22Rv1 (cell line): ENCODE measurements around the gene ZNF672.

Experiments
- ZFX ChIP-seq: fragments of 450-650 bp; IDR thresholded peaks from 2 replicates; pipeline ENCODE4 v1.6.1; 2017; ENCODE audit warnings: antibody characterized with exemption, borderline replicate concordance
- TF ChIP-seq, protein P1 (sequence below): fragments of 450-650 bp; IDR thresholded peaks from 2 replicates; pipeline ENCODE4 v1.5.1; 2017; ENCODE audit warnings: mild to moderate bottlenecking

DNA sequence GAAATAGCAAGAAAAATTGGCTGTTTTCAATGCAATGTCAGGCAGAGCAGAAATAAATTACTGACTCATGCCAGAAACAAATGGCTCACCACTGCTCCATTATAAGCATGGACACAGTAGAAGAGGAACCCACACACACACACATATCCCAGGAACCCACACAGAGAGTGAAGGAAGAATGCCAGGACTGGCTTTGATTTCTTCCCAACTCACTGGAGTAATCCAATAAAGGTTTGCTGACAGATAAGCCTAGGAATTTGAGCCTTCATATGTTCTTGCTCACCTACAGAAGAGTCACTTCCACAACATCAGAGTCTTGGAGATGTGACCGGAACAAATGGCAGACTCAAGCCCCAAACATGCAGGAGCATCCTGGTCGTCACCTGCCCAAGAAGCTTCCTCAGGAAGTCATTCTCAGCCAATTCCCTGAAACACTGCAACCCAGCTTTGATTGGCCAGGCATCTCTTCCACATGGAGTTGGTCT, 14.5 kb upstream of the ZNF672 start:
- TF ChIP-seq, protein P1, sequence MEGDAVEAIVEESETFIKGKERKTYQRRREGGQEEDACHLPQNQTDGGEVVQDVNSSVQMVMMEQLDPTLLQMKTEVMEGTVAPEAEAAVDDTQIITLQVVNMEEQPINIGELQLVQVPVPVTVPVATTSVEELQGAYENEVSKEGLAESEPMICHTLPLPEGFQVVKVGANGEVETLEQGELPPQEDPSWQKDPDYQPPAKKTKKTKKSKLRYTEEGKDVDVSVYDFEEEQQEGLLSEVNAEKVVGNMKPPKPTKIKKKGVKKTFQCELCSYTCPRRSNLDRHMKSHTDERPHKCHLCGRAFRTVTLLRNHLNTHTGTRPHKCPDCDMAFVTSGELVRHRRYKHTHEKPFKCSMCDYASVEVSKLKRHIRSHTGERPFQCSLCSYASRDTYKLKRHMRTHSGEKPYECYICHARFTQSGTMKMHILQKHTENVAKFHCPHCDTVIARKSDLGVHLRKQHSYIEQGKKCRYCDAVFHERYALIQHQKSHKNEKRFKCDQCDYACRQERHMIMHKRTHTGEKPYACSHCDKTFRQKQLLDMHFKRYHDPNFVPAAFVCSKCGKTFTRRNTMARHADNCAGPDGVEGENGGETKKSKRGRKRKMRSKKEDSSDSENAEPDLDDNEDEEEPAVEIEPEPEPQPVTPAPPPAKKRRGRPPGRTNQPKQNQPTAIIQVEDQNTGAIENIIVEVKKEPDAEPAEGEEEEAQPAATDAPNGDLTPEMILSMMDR = no peak
- no peak for TF ChIP-seq ZFX
